Karpas-422 (cell line): ENCODE results near the gene QDPR. TPM values are rescaled to one million over a fixed set of nuclear protein-coding genes. Genes with fewer than 3 reads are reported as not detected.

Experiments used
- DNase-seq: peaks from one replicate; pipeline ENCODE4 v3.0.0-alpha.2; 2015
- H2AFZ ChIP-seq: fragments of 200-600 bp; sonication (generic); 2 replicates; pipeline ENCODE4 v1.6.1; 2014; ENCODE audit warnings: antibody characterized with exemption, low read length, mixed read lengths
- H3K27ac ChIP-seq: fragments of 200-600 bp; sonication (generic); 2 replicates; pipeline ENCODE4 v1.5.1; 2014; ENCODE audit warnings: mild to moderate bottlenecking, low read length, moderate library complexity
- H3K27me3 ChIP-seq: fragments of 200-600 bp; sonication (generic); 2 replicates; pipeline ENCODE4 v1.6.1; 2014; ENCODE audit warnings: low read length, mixed read lengths
- H3K36me3 ChIP-seq: fragments of 200-600 bp; sonication (generic); 2 replicates; pipeline ENCODE4 v1.6.1; 2014; ENCODE audit warnings: low read length, mixed read lengths; ENCODE audit not compliant: insufficient read depth
- H3K4me1 ChIP-seq: fragments of 200-600 bp; sonication (generic); 2 replicates; pipeline ENCODE4 v1.6.1; 2014; ENCODE audit warnings: mild to moderate bottlenecking, low read length, mixed read lengths
- H3K4me2 ChIP-seq: fragments of 200-600 bp; sonication (generic); 2 replicates; pipeline ENCODE4 v1.6.1; 2014; ENCODE audit warnings: low read length, low read depth, mild to moderate bottlenecking; ENCODE audit not compliant: poor library complexity, severe bottlenecking
- H3K4me3 ChIP-seq: fragments of 200-600 bp; sonication (generic); 2 replicates; pipeline ENCODE4 v1.5.1; 2014; ENCODE audit warnings: mild to moderate bottlenecking, antibody characterized with exemption, low read length, mixed read lengths
- H3K79me2 ChIP-seq: fragments of 200-600 bp; sonication (generic); 2 replicates; pipeline ENCODE4 v1.6.1; 2014; ENCODE audit warnings: mild to moderate bottlenecking, low read length, mixed read lengths
- H3K9ac ChIP-seq: fragments of 200-600 bp; sonication (generic); 2 replicates; pipeline ENCODE4 v1.6.0; 2014; ENCODE audit warnings: low read length
- H3K9me2 ChIP-seq: fragments of 200-600 bp; sonication (generic), shearing (Covaris generic); replicated peaks from 2 replicates; pipeline ENCODE4 v1.6.0; 2014; ENCODE audit warnings: mild to moderate bottlenecking, low read length, moderate library complexity; ENCODE audit not compliant: insufficient read depth
- H3K9me3 ChIP-seq: fragments of 300-700, 200-600 bp; sonication (generic); 2 replicates; pipeline ENCODE4 v1.6.1; 2014; ENCODE audit warnings: low read length, mixed read lengths
- H4K20me1 ChIP-seq: fragments of 200-600 bp; sonication (generic); 2 replicates; pipeline ENCODE4 v1.6.1; 2014; ENCODE audit warnings: mild to moderate bottlenecking, antibody characterized with exemption, low read length, low read depth; ENCODE audit not compliant: insufficient read depth
- total RNA-seq: library from RNA; depleted of rRNA; stranded (reverse); fragments of >200 nt; shearing (Covaris generic); gene quantifications from 2 replicates; pipeline ENCODE4 v1.2.3, GENCODE V29; 2014; ENCODE audit warnings: low replicate concordance

The QDPR gene
- total RNA-seq, 1 experiment from 2014 or later: 14.7 TPM

- Histone ChIP-seq H3K9me2 (no peaks in the 10 kb centered on the region), H3K9me3 (no peaks in the 10 kb centered on the region), H3K27ac (no peak overlapping the region), H3K27me3 (no peaks in the 10 kb centered on the region), H3K4me2 (no peak overlapping the region), H3K9ac (no peak overlapping the region), H4K20me1 (0 out of 2 replicates have a peak, but pooled peaks cover 6% of the 10 kb centered on the region), H3K79me2 (peaks cover 10% of the 10 kb centered on the region; the same call in 1 of the 2 replicates), H3K36me3 (peaks cover 28% of the 10 kb centered on the region), H2AFZ (no peak overlapping the region), H3K4me3 (no peak overlapping the region), H3K4me1 (no peaks in the 10 kb centered on the region)
- no peak for DNase-seq
Observed at GRCh38 chr4:17492058-17492741, 19.7 kb downstream of the QDPR start.

- Histone ChIP-seq H3K79me2 (peaks cover 10% of the 10 kb centered on the region; the same call in 1 of the 2 replicates), H3K4me3 (no peak overlapping the region), H2AFZ (no peak overlapping the region), H4K20me1 (0 out of 2 replicates have a peak, but pooled peaks cover 6% of the 10 kb centered on the region), H3K27me3 (no peaks in the 10 kb centered on the region), H3K4me1 (no peaks in the 10 kb centered on the region), H3K4me2 (no peak overlapping the region), H3K36me3 (peaks cover 34% of the 10 kb centered on the region), H3K9me2 (no peaks in the 10 kb centered on the region), H3K9ac (no peak overlapping the region), H3K27ac (no peak overlapping the region), H3K9me3 (no peaks in the 10 kb centered on the region)
- DNase-seq: no peak
Observed at GRCh38 chr4:17491196-17491595, 20.7 kb downstream of the QDPR start.

GRCh38 chr4:17490575-17491059 lies 21.3 kb downstream of the QDPR start:
- Histone ChIP-seq H3K9ac (no peak overlapping the region), H2AFZ (no peak overlapping the region)

GRCh38 chr4:17489721-17490120 lies 22.2 kb downstream of the QDPR start:
- H3K4me3 ChIP-seq: no peak overlapping the region
- H3K9ac ChIP-seq: no peak overlapping the region
- H3K27me3 ChIP-seq: no peaks in the 10 kb centered on the region
- H3K4me1 ChIP-seq: no peaks in the 10 kb centered on the region
- H3K27ac ChIP-seq: no peak overlapping the region
- peaks cover 34% of the 10 kb centered on the region for H3K36me3 ChIP-seq
- H4K20me1 ChIP-seq: 0 out of 2 replicates have a peak, but pooled peaks cover 6% of the 10 kb centered on the region
- H3K9me3 ChIP-seq: no peaks in the 10 kb centered on the region
- no peak overlapping the region for H2AFZ ChIP-seq
- no peak for DNase-seq
- H3K4me2 ChIP-seq: no peak overlapping the region
- no peaks in the 10 kb centered on the region for H3K9me2 ChIP-seq
- peaks cover 10% of the 10 kb centered on the region; the same call in 1 of the 2 replicates for H3K79me2 ChIP-seq

More at GRCh38 chr4:17490575-17491059, 21.3 kb downstream of the QDPR start:
- H3K36me3 ChIP-seq: peaks cover 34% of the 10 kb centered on the region
- 0 out of 2 replicates have a peak, but pooled peaks cover 6% of the 10 kb centered on the region for H4K20me1 ChIP-seq
- H3K4me1 ChIP-seq: no peaks in the 10 kb centered on the region
- H3K4me2 ChIP-seq: no peak overlapping the region
- peaks cover 10% of the 10 kb centered on the region; the same call in 1 of the 2 replicates for H3K79me2 ChIP-seq
- H3K27me3 ChIP-seq: no peaks in the 10 kb centered on the region
- H3K27ac ChIP-seq: no peak overlapping the region
- H3K4me3 ChIP-seq: no peak overlapping the region
- no peaks in the 10 kb centered on the region for H3K9me2 ChIP-seq
- no peak for DNase-seq
- H3K9me3 ChIP-seq: no peaks in the 10 kb centered on the region

- Histone ChIP-seq H3K36me3 (peaks cover 32% of the 10 kb centered on the region), H3K27ac (no peak overlapping the region), H3K4me3 (no peak overlapping the region), H3K4me2 (no peak overlapping the region), H3K9ac (no peak overlapping the region), H3K9me2 (no peaks in the 10 kb centered on the region), H3K9me3 (no peaks in the 10 kb centered on the region), H3K79me2 (peaks cover 8% of the 10 kb centered on the region; the same call in 1 of the 2 replicates), H4K20me1 (0 out of 2 replicates have a peak, but pooled peaks cover 4% of the 10 kb centered on the region), H2AFZ (no peak overlapping the region), H3K4me1 (no peaks in the 10 kb centered on the region), H3K27me3 (no peaks in the 10 kb centered on the region)
- DNase-seq: no peak
Observed at GRCh38 chr4:17489123-17489522, 22.8 kb downstream of the QDPR start.

GRCh38 chr4:17482716-17483115 lies 29.2 kb downstream of the QDPR start:
- Histone ChIP-seq H4K20me1 (no peaks in the 10 kb centered on the region), H3K79me2 (no peaks in the 10 kb centered on the region), H3K9me2 (no peaks in the 10 kb centered on the region), H2AFZ (no peak overlapping the region), H3K4me1 (peaks cover 14% of the 10 kb centered on the region), H3K36me3 (peaks cover 9% of the 10 kb centered on the region), H3K4me2 (no peak overlapping the region), H3K27me3 (no peaks in the 10 kb centered on the region), H3K9me3 (no peaks in the 10 kb centered on the region), H3K4me3 (no peak overlapping the region), H3K9ac (no peak overlapping the region), H3K27ac (no peak overlapping the region)
- DNase-seq: no peak

- H4K20me1 ChIP-seq: no peaks in the 10 kb centered on the region
- H3K27me3 ChIP-seq: no peaks in the 10 kb centered on the region
- no peak overlapping the region for H3K9ac ChIP-seq
- no peak overlapping the region for H3K27ac ChIP-seq
- no peaks in the 10 kb centered on the region for H3K9me3 ChIP-seq
- H3K4me3 ChIP-seq: no peak overlapping the region
- H3K9me2 ChIP-seq: no peaks in the 10 kb centered on the region
- peaks cover 3% of the 10 kb centered on the region; the same call in 1 of the 2 replicates for H3K36me3 ChIP-seq
- H3K79me2 ChIP-seq: no peaks in the 10 kb centered on the region
- H3K4me2 ChIP-seq: no peak overlapping the region
- no peak for DNase-seq
- H2AFZ ChIP-seq: no peak overlapping the region
- H3K4me1 ChIP-seq: peaks cover 14% of the 10 kb centered on the region
Observed at GRCh38 chr4:17480955-17481354, 30.9 kb downstream of the QDPR start.

- Histone ChIP-seq H2AFZ (no peak overlapping the region), H3K27ac (no peak overlapping the region), H3K27me3 (no peaks in the 10 kb centered on the region), H4K20me1 (no peaks in the 10 kb centered on the region), H3K4me3 (no peak overlapping the region), H3K79me2 (no peaks in the 10 kb centered on the region), H3K9ac (no peak overlapping the region), H3K9me2 (no peaks in the 10 kb centered on the region), H3K36me3 (0 out of 2 replicates have a peak, but pooled peaks cover 3% of the 10 kb centered on the region), H3K4me2 (peak overlapping the region; percentile 12), H3K9me3 (no peaks in the 10 kb centered on the region), H3K4me1 (peaks cover 14% of the 10 kb centered on the region)
- DNase-seq: peak; percentile 51
Observed at GRCh38 chr4:17480210-17480927, 31.5 kb downstream of the QDPR start.
